ENCODE data around the gene ATP13A4. TPM values are rescaled to one million over a fixed set of nuclear protein-coding genes. Genes with fewer than 3 reads are reported as not detected.

The ATP13A4 gene
- total and polyA plus RNA-seq, 8 donors: 0.46 to 42.6 (median 17.0) TPM

- WGBS, 5 donors: 61 to 69% (median 64%) methylated on average over 4 of the region's 4 CpGs
- intact Hi-C loops (cut with DNase I; ENCODE audit: low total_unique reads): no loop called here
- no peak overlapping the region for H3K4me3 ChIP-seq
- H3K27me3 ChIP-seq: no peaks in the 10 kb centered on the region
- H3K9me3 ChIP-seq: peaks cover 0 to 12% (median 4%) of the 10 kb centered on the region in 4 donors
- no peak for DNase-seq
- peaks cover 0 to 12% (median 0%) of the 10 kb centered on the region in 4 donors for H3K4me1 ChIP-seq
- H3K36me3 ChIP-seq: no peaks in the 10 kb centered on the region
- no peak overlapping the region for H3K27ac ChIP-seq
- TF ChIP-seq POLR2AphosphoS5 (IDR thresholded peaks at IDR 0.05): no peak
- TF ChIP-seq CTCF (IDR thresholded peaks at IDR 0.05): no peak
- no peak for TF ChIP-seq EP300 (IDR thresholded peaks at IDR 0.05)
- TF ChIP-seq POLR2A (IDR thresholded peaks at IDR 0.05): no peak
These were observed 6.3 kb downstream of the ATP13A4 start for GRCh38 chr3:193548406-193548805.

GRCh38 chr3:193546129-193546528 is 8.6 kb downstream of the ATP13A4 start:
- Histone ChIP-seq H3K4me1 (no peaks in the 10 kb centered on the region), H3K27me3 (no peaks in the 10 kb centered on the region), H3K4me3 (no peak overlapping the region), H3K9me3 (peaks cover 0 to 12% (median 4%) of the 10 kb centered on the region in 4 donors), H3K27ac (no peak overlapping the region), H3K36me3 (no peaks in the 10 kb centered on the region)
- no peak for DNase-seq
- intact Hi-C loops (cut with DNase I; ENCODE audit: low total_unique reads): no loop called here
- TF ChIP-seq POLR2A (IDR thresholded peaks at IDR 0.05) (no peak), EP300 (IDR thresholded peaks at IDR 0.05) (no peak), POLR2AphosphoS5 (IDR thresholded peaks at IDR 0.05) (no peak), CTCF (IDR thresholded peaks at IDR 0.05) (no peak)

- H3K4me1 ChIP-seq: no peaks in the 10 kb centered on the region
- no peak overlapping the region for H3K27ac ChIP-seq
- H3K27me3 ChIP-seq: no peaks in the 10 kb centered on the region
- TF ChIP-seq POLR2AphosphoS5 (IDR thresholded peaks at IDR 0.05) (no peak), POLR2A (IDR thresholded peaks at IDR 0.05) (no peak), CTCF (IDR thresholded peaks at IDR 0.05) (no peak), EP300 (IDR thresholded peaks at IDR 0.05) (no peak)
- no peak for DNase-seq
- H3K36me3 ChIP-seq: no peaks in the 10 kb centered on the region
- 95 to 100% (median 97%) methylated on average over 1 of the region's 1 CpG for WGBS, 5 donors
- peaks cover 0 to 12% (median 4%) of the 10 kb centered on the region in 4 donors for H3K9me3 ChIP-seq
- intact Hi-C loops (cut with DNase I; ENCODE audit: low total_unique reads): no loop called here
- H3K4me3 ChIP-seq: no peak overlapping the region
These were observed 9.4 kb downstream of the ATP13A4 start for GRCh38 chr3:193545304-193545703.

GRCh38 chr3:193544289-193544688 is 10.4 kb downstream of the ATP13A4 start:
- peaks cover 0 to 12% (median 4%) of the 10 kb centered on the region in 4 donors for H3K9me3 ChIP-seq
- intact Hi-C loops (cut with DNase I; ENCODE audit: low total_unique reads): no loop called here
- no peaks in the 10 kb centered on the region for H3K4me1 ChIP-seq
- no peak for TF ChIP-seq POLR2A (IDR thresholded peaks at IDR 0.05)
- no peak for TF ChIP-seq CTCF (IDR thresholded peaks at IDR 0.05)
- no peak for TF ChIP-seq EP300 (IDR thresholded peaks at IDR 0.05)
- no peak for TF ChIP-seq POLR2AphosphoS5 (IDR thresholded peaks at IDR 0.05)
- WGBS, 5 donors: 62 to 91% (median 85%) methylated on average over 1 of the region's 1 CpG
- DNase-seq: no peak
- H3K27ac ChIP-seq: no peak overlapping the region
- H3K27me3 ChIP-seq: no peaks in the 10 kb centered on the region
- no peak overlapping the region for H3K4me3 ChIP-seq
- H3K36me3 ChIP-seq: no peaks in the 10 kb centered on the region
